H1 (cell line): ENCODE data around the gene PPP2R2D. TPM values are rescaled to one million over a fixed set of nuclear protein-coding genes. Genes with fewer than 3 reads are reported as not detected.

Source experiments
- CTCF ChIA-PET: fragments of 300-600 bp; sonication (Branson Sonifier 250); formaldehyde crosslinking; loops from one replicate; lab custom pipeline; 2021; ENCODE audit not compliant: partially characterized antibody; lab: Charles Lee
- POLR2A ChIA-PET: fragments of 300-600 bp; sonication (Branson Sonifier 250); formaldehyde crosslinking; loops from one replicate; lab custom pipeline; 2021; ENCODE audit warnings: inconsistent platforms; ENCODE audit not compliant: partially characterized antibody; lab: Charles Lee
- DNase-seq, 2 experiments: peaks; one replicate each; pipeline versions ENCODE4 v3.0.0 to v3.0.0-alpha.2; 2010 to 2022; ENCODE audit warnings: low spot score in 2 of 2, low read depth in 1 of 2, mixed read lengths in 1 of 2
- FAIRE-seq: peaks from 2 replicates; lab custom pipeline; 2011; peaks lifted over from hg19 to GRCh38; lab: Jason Lieb, UNC
- H2AFZ ChIP-seq: 2 replicates; pipeline ENCODE4 v1.8.1; 2012; ENCODE audit warnings: low read length, inconsistent platforms
- H2AK5ac ChIP-seq: 2 replicates; pipeline ENCODE4 v1.6.1; 2013; ENCODE audit warnings: low read depth, low read length
- H2BK120ac ChIP-seq: replicated peaks from 2 replicates; pipeline ENCODE3; 2013; ENCODE audit warnings: low read depth, low read length, inconsistent platforms
- H2BK12ac ChIP-seq: 2 replicates; pipeline ENCODE4 v1.6.1; 2013; ENCODE audit warnings: low read depth, low read length
- H2BK15ac ChIP-seq: 2 replicates; pipeline ENCODE4 v1.6.1; 2013; ENCODE audit warnings: low read length
- H2BK20ac ChIP-seq: 2 replicates; pipeline ENCODE4 v1.6.1; 2013; ENCODE audit warnings: low read length
- H2BK5ac ChIP-seq: 2 replicates; pipeline ENCODE4 v1.6.1; 2013; ENCODE audit warnings: low read depth, low read length
- H3K14ac ChIP-seq: 2 replicates; pipeline ENCODE4 v1.6.1; 2013; ENCODE audit warnings: inconsistent platforms; ENCODE audit not compliant: insufficient read length
- H3K18ac ChIP-seq: 2 replicates; pipeline ENCODE4 v1.6.1; 2013; ENCODE audit warnings: low read length; ENCODE audit errors: extremely low read depth
- H3K23ac ChIP-seq: 2 replicates; pipeline ENCODE4 v1.6.1; 2013; ENCODE audit warnings: inconsistent platforms; ENCODE audit not compliant: insufficient read length
- H3K23me2 ChIP-seq: 2 replicates; pipeline ENCODE4 v1.6.1; 2013; ENCODE audit warnings: low read depth, low read length
- H3K27ac ChIP-seq: 2 replicates; pipeline ENCODE4 v1.6.1; 2011; ENCODE audit warnings: low read depth, low read length, inconsistent platforms
- H3K27me3 ChIP-seq, 4 experiments: replicated peaks in 1 of 4; 1 replicate in 1 of 4; 2 replicates in 3 of 4; pipeline versions ENCODE4 v1.6.1 to v1.8.1; 2011 to 2013; ENCODE audit warnings: low read length in 3 of 4, mild to moderate bottlenecking in 3 of 4, inconsistent platforms in 2 of 4, mixed read lengths in 2 of 4, moderate library complexity in 1 of 4; ENCODE audit not compliant: control insufficient read depth in 3 of 4, insufficient read depth in 3 of 4; ENCODE audit errors: extremely low read depth in 1 of 4
- H3K36me3 ChIP-seq, 4 experiments: 2 replicates each; pipeline versions ENCODE4 v1.6.1 to v1.8.1; 2011 to 2013; ENCODE audit warnings: mild to moderate bottlenecking in 4 of 4, low read length in 3 of 4, moderate library complexity in 2 of 4, control low read depth in 1 of 4, inconsistent platforms in 1 of 4; ENCODE audit not compliant: insufficient read depth in 4 of 4, control insufficient read depth in 2 of 4
- H3K4ac ChIP-seq: replicated peaks from 2 replicates; pipeline ENCODE3; 2013; ENCODE audit warnings: low read length, low read depth, mixed read lengths, inconsistent platforms; ENCODE audit not compliant: insufficient read length
- H3K4me1 ChIP-seq, 4 experiments: replicated peaks in 1 of 4; 1 replicate in 1 of 4; 2 replicates in 3 of 4; pipeline versions ENCODE4 v1.6.1 to v1.8.1; 2011 to 2013; ENCODE audit warnings: low read length in 3 of 4, inconsistent platforms in 2 of 4, mixed read lengths in 1 of 4; ENCODE audit not compliant: insufficient read depth in 4 of 4, control insufficient read depth in 3 of 4
- H3K4me2 ChIP-seq, 2 experiments: 2 replicates each; pipeline versions ENCODE4 v1.6.1 to v1.8.1; 2011 to 2013; ENCODE audit warnings: low read depth in 2 of 2, low read length in 2 of 2, control low read depth in 1 of 2, inconsistent platforms in 1 of 2, mild to moderate bottlenecking in 1 of 2; ENCODE audit not compliant: insufficient read depth in 1 of 2
- H3K4me3 ChIP-seq, 4 experiments: fragments of 200-600, 300-600 bp in 1 of 4; sonication (generic), shearing (Covaris generic), sonication (Bioruptor Twin) in 1 of 4; 2 replicates each; pipeline versions ENCODE4 v1.5.1 to v1.8.1; 2011 to 2016; ENCODE audit warnings: low read length in 4 of 4, low read depth in 3 of 4, control low read depth in 2 of 4, inconsistent platforms in 2 of 4, mild to moderate bottlenecking in 2 of 4, mixed read lengths in 1 of 4, moderate library complexity in 1 of 4; ENCODE audit not compliant: insufficient read depth in 2 of 4; ENCODE audit errors: extremely low read depth in 1 of 4
- H3K56ac ChIP-seq: replicated peaks from 2 replicates; pipeline ENCODE3; 2013; ENCODE audit warnings: low read depth, mild to moderate bottlenecking, mixed read lengths, low read length, inconsistent platforms; ENCODE audit not compliant: insufficient read length
- H3K79me1 ChIP-seq: 2 replicates; pipeline ENCODE4 v1.6.1; 2013; ENCODE audit warnings: low read depth, low read length, control low read depth
- H3K79me2 ChIP-seq, 2 experiments: 2 replicates each; pipeline versions ENCODE4 v1.6.1 to v1.8.1; 2012 to 2013; ENCODE audit warnings: low read length in 2 of 2, mild to moderate bottlenecking in 2 of 2, inconsistent platforms in 1 of 2; ENCODE audit not compliant: insufficient read depth in 2 of 2, control insufficient read depth in 1 of 2
- H3K9ac ChIP-seq, 4 experiments: replicated peaks in 1 of 4; 1 replicate in 1 of 4; 2 replicates in 3 of 4; pipeline versions ENCODE4 v1.6.1 to v1.8.1; 2011 to 2013; ENCODE audit warnings: low read depth in 3 of 4, low read length in 3 of 4, control low read depth in 2 of 4, mild to moderate bottlenecking in 2 of 4, moderate library complexity in 2 of 4, inconsistent platforms in 1 of 4; ENCODE audit errors: extremely low read depth in 1 of 4
- H3K9me3 ChIP-seq, 2 experiments: 2 replicates each; pipeline versions ENCODE4 v1.6.1 to v1.8.1; 2012 to 2013; ENCODE audit warnings: mild to moderate bottlenecking in 2 of 2, moderate library complexity in 2 of 2, control low read depth in 1 of 2, inconsistent platforms in 1 of 2, low read depth in 1 of 2, low read length in 1 of 2, mixed read lengths in 1 of 2; ENCODE audit not compliant: insufficient read depth in 2 of 2
- H4K20me1 ChIP-seq, 2 experiments: replicated peaks in 1 of 2; 2 replicates each; pipeline versions ENCODE3 to v1.8.1; 2011 to 2013; ENCODE audit warnings: inconsistent platforms in 2 of 2, low read length in 2 of 2, mild to moderate bottlenecking in 1 of 2; ENCODE audit not compliant: insufficient read depth in 2 of 2, control insufficient read depth in 1 of 2
- H4K5ac ChIP-seq: 2 replicates; pipeline ENCODE4 v1.6.1; 2013; ENCODE audit warnings: low read length, low read depth, mixed read lengths, inconsistent platforms; ENCODE audit not compliant: insufficient read length
- H4K8ac ChIP-seq: 2 replicates; pipeline ENCODE4 v1.8.0; 2013; ENCODE audit warnings: mild to moderate bottlenecking, moderate library complexity, low read length, inconsistent platforms; ENCODE audit not compliant: insufficient read depth; ENCODE audit errors: extremely low read depth
- H4K91ac ChIP-seq: replicated peaks from 2 replicates; pipeline ENCODE3; 2013; ENCODE audit warnings: low read length, mixed read lengths, inconsistent platforms; ENCODE audit not compliant: insufficient read length
- NRF1 ChIP-seq: IDR thresholded peaks from 2 replicates; pipeline ENCODE4 v1.6.1; 2011; ENCODE audit warnings: mild to moderate bottlenecking, low read depth, low read length, improper control_type of control experiment
- PHF8 ChIP-seq: fragments of 200-600 bp; sonication (generic); conservative IDR thresholded peaks from 2 replicates; pipeline ENCODE4 v1.7.1; 2012; ENCODE audit warnings: low read depth, mild to moderate bottlenecking, inconsistent platforms, low read length, moderate library complexity
- POU5F1 ChIP-seq: IDR thresholded peaks from 2 replicates; pipeline ENCODE4 v1.6.1; 2011; ENCODE audit warnings: low read depth, mild to moderate bottlenecking, low read length, moderate library complexity
- RAD21 ChIP-seq, 2 experiments: IDR thresholded peaks in 1 of 2; conservative IDR thresholded peaks in 1 of 2; 2 replicates each; pipeline ENCODE4 v1.6.1; 2011; ENCODE audit warnings: low read depth in 2 of 2, low read length in 2 of 2, improper control_type of control experiment in 1 of 2, inconsistent platforms in 1 of 2, mild to moderate bottlenecking in 1 of 2, moderate library complexity in 1 of 2
- WGBS, 2 experiments: shearing (Covaris generic) in 1 of 2; methylation state at CpG; one replicate each; pipeline versions ENCODE4 v1.1.6 to v1.1.7; 2013 to 2015; ENCODE audit warnings: low lambda C conversion rate in 2 of 2, mixed read lengths in 2 of 2, inconsistent platforms in 1 of 2, low coverage in 1 of 2, missing lambda C conversion rate in 1 of 2; ENCODE audit not compliant: insufficient replicate concordance in 2 of 2, insufficient coverage in 1 of 2, insufficient read length in 1 of 2; ENCODE audit errors: extremely low coverage in 1 of 2, missing lambda C conversion rate in 1 of 2; 5-methylcytosine and 5-hydroxymethylcytosine counted together
- polyA plus RNA-seq, 7 experiments: library from polyadenylated mRNA; depleted of rRNA in 3 of 7; stranded (reverse) in 5 of 7; unstranded in 2 of 7; fragments of >200 nt in 5 of 7; fragments of 200-250 nt in 2 of 7; gene quantifications; 1 replicate in 5 of 7; 2 replicates in 1 of 7; 4 replicates in 1 of 7; pipeline versions ENCODE4 v1.2.1 to v1.2.3, GENCODE V29; 2011 to 2013; ENCODE audit warnings: missing spikeins in 2 of 7, mixed read lengths in 2 of 7
- total RNA-seq: library from RNA; stranded (reverse); fragmentation: NEBNext Ultra II Directional; extraction: Animal tissue kit (Norgen Biotek cat#: 25700); gene quantifications from 2 replicates; pipeline ENCODE4 v1.2.1, GENCODE V29; 2021

Gene PPP2R2D
- total and polyA plus RNA-seq, 2 of the 8 experiments (the other 6 are each of a cell fraction or from before 2014, with no cell fraction given), result 25.4 to 32.8 TPM

DNA sequence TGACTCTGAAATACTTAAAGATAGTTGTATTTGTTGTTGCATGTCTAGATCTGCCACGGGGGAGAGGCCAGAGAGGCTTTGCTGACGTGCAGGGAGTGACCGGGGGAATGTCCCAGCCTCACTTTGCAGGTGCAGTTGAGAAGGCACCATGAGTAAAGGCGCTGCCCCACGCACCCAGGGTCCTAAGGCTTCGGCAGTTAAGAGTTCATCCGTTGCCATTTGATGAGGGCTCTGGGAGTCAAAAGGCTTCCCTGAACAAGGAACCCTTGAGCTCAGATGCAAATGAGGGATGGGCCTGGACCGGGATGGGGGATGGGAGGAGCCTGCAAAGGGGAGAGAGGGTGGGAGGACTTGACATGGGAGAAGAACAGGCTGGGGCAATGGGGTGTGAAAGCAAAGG, 20.4 kb downstream of the PPP2R2D start:
- Histone ChIP-seq H4K5ac (no peak overlapping the region), H3K27ac (no peak overlapping the region), H3K79me2 (peaks cover 8 to 76% of the 10 kb centered on the region in 2 experiments), H2BK20ac (no peak overlapping the region), H3K27me3 (no peaks in the 10 kb centered on the region), H3K79me1 (peaks cover 14% of the 10 kb centered on the region), H2AK5ac (no peak overlapping the region), H4K8ac (no peak overlapping the region), H3K4ac (no peak overlapping the region), H3K56ac (no peak overlapping the region), H3K9ac (no peak overlapping the region), H2BK120ac (no peak overlapping the region), H3K4me3 (no peak overlapping the region), H3K23ac (no peak overlapping the region), H2BK15ac (no peak overlapping the region), H3K14ac (no peak overlapping the region), H2AFZ (no peak overlapping the region), H3K4me1 (peaks cover 0 to 14% (median 5%) of the 10 kb centered on the region in 4 experiments; a peak in 6 of 7 replicates), H3K36me3 (no peaks in the 10 kb centered on the region; a peak in 2 of 8 replicates), H2BK5ac (no peak overlapping the region), H3K23me2 (no peaks in the 10 kb centered on the region), H3K4me2 (peak overlapping the region in 1 of 2 experiments; percentile 25; a peak in 1 of 4 replicates), H4K91ac (no peak overlapping the region), H3K18ac (no peak overlapping the region), H4K20me1 (peaks cover 6 to 12% of the 10 kb centered on the region in 2 experiments), H3K9me3 (no peaks in the 10 kb centered on the region), H2BK12ac (no peak overlapping the region)
- DNase-seq (peak in 1 of 2 experiments; percentile 23), FAIRE-seq (no peak)
- WGBS, 2 experiments, result 64% methylated on average over 8 of the region's 8 CpGs; no CpG with 5 or more reads in 1 of the 2 experiments
- ChIA-PET POLR2A (interaction anchor here (1.2 kb wide), 1 partner anchor 14 kb away, joined by 6 read pairs; no protein-coding TSS in a partner anchor), CTCF (no interaction called here)
- TF ChIP-seq PHF8 (no peak), NRF1 (no peak), RAD21 (IDR thresholded peaks at IDR 0.05 in 1 of 2, conservative IDR thresholded peaks at IDR 0.05 in 1 of 2; ENCODE audit: low read depth in 2 of 2, low read length in 2 of 2) (no peak), POU5F1 (no peak)
